Endothelial cell of umbilical vein (primary cell): ENCODE results near the gene GLIS2.
A peak's percentile ranks its signal among the peaks of the same experiment; 100 is the strongest.

Experiments
- CTCF ChIP-seq, 2 donors: IDR thresholded peaks; 1 replicate in 1 of 2; 2 replicates in 1 of 2; pipeline ENCODE4 v1.5.1; 2011; ENCODE audit warnings: low read length in 2 of 2, mild to moderate bottlenecking in 2 of 2, moderate library complexity in 2 of 2, control low read depth in 1 of 2, inconsistent platforms in 1 of 2, low read depth in 1 of 2; ENCODE audit not compliant: insufficient read depth in 1 of 2; ENCODE audit errors: extremely low read depth in 1 of 2
- EZH2 ChIP-seq: IDR thresholded peaks from 2 replicates; pipeline ENCODE4 v1.6.1; 2012; ENCODE audit warnings: borderline replicate concordance, low read depth, mild to moderate bottlenecking, moderate library complexity, low read length, inconsistent platforms; ENCODE audit not compliant: severe bottlenecking
- FOS ChIP-seq: IDR thresholded peaks from 2 replicates; pipeline ENCODE4 v1.6.1; 2011; ENCODE audit warnings: mild to moderate bottlenecking, low read length, moderate library complexity, borderline replicate concordance; ENCODE audit not compliant: insufficient read depth
- GATA2 ChIP-seq: IDR thresholded peaks from 2 replicates; pipeline ENCODE4 v1.7.0; 2011; ENCODE audit warnings: low read depth, mild to moderate bottlenecking, moderate library complexity, mixed read lengths, low read length; ENCODE audit not compliant: insufficient read length, insufficient read depth
- JUN ChIP-seq: IDR thresholded peaks from 2 replicates; pipeline ENCODE4 v1.6.1; 2011; ENCODE audit warnings: borderline replicate concordance, low read depth; ENCODE audit not compliant: insufficient read length, insufficient read depth
- MAX ChIP-seq: IDR thresholded peaks from 2 replicates; pipeline ENCODE4 v1.6.1; 2011; ENCODE audit not compliant: insufficient read depth, insufficient read length
- MYC ChIP-seq: IDR thresholded peaks from one replicate; pipeline ENCODE4 v1.6.1; 2011; ENCODE audit warnings: mild to moderate bottlenecking, low read depth, low read length
- POLR2A ChIP-seq: IDR thresholded peaks from 2 replicates; pipeline ENCODE4 v1.6.1; 2012; ENCODE audit warnings: low read depth, mild to moderate bottlenecking, control low read depth, low read length
- POLR2AphosphoS5 ChIP-seq: IDR thresholded peaks from 2 replicates; pipeline ENCODE4 v1.6.1; 2012; ENCODE audit warnings: low read depth, mild to moderate bottlenecking, control low read depth, low read length, moderate library complexity; ENCODE audit not compliant: insufficient read depth

DNA sequence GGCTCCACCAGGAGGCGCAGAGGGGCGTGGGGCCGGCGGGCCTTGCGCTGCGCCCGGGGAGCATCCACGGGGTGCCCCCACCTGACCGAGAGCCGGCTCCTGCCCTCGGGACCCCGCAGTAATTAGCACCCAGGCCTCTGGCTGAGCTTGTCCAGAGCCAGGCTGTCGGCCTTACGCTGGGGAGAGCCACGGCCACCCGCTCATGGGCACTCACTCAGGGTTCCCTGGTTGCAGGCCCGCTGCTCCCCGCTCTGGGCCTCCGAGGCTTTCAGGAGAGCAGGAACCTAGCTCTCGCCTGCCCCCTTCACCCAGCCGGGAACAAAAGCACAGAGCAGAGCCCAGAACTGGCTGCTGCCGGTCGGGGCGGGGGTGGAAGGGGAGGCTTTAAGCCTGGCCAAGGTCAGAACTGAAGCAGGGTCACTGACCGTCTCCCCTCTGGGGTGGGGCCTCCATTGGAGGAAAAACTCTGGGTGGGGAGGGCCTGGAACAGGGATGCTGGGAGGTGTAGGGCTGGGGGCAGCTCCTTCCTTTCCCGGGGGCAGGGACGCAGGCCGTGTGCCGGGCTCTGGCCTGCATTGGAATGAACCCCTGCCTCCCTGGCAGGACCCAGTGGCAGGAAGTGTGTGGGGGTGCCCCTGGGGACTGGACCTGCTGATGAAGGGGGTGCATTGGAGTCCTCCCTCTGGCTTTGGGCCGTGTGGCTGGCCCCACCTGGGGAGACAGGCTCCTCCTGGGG is 12.3 kb downstream of the GLIS2 start:
- no peak for TF ChIP-seq POLR2AphosphoS5
- no peak for TF ChIP-seq POLR2A
- TF ChIP-seq MAX: no peak
- TF ChIP-seq CTCF (IDR thresholded peaks at IDR 0.05; ENCODE audit: extremely low read depth in 1 of 2, insufficient read depth in 1 of 2, low read depth in 1 of 2, low read length in 2 of 2): peak; percentile 50 to 74
- TF ChIP-seq GATA2: no peak
- TF ChIP-seq FOS: no peak
- TF ChIP-seq MYC: no peak
- TF ChIP-seq EZH2: no peak
- TF ChIP-seq JUN: no peak
